NCI-H1092 treated with DMSO at 0.1 percent for 48 hours (cell line): Measurements from ENCODE around the gene ITPRIP.

Experiments used
- DNase-seq: peaks from one replicate; lab custom pipeline; 2025; lab: John Stamatoyannopoulos, UW

ITPRIP gene

GRCh38 chr10:104307576-104308438, 30.5 kb downstream of the ITPRIP start:
- DNase-seq: no peak

- DNase-seq: no peak
Measured at GRCh38 chr10:104306897-104307296, 31.4 kb downstream of the ITPRIP start.

GRCh38 chr10:104304927-104305326, 33.3 kb downstream of the ITPRIP start:
- no peak for DNase-seq

- no peak for DNase-seq
Measured at GRCh38 chr10:104304356-104304745, 33.9 kb downstream of the ITPRIP start.

GRCh38 chr10:104303594-104304355, 34.5 kb downstream of the ITPRIP start:
- DNase-seq: no peak

DNA sequence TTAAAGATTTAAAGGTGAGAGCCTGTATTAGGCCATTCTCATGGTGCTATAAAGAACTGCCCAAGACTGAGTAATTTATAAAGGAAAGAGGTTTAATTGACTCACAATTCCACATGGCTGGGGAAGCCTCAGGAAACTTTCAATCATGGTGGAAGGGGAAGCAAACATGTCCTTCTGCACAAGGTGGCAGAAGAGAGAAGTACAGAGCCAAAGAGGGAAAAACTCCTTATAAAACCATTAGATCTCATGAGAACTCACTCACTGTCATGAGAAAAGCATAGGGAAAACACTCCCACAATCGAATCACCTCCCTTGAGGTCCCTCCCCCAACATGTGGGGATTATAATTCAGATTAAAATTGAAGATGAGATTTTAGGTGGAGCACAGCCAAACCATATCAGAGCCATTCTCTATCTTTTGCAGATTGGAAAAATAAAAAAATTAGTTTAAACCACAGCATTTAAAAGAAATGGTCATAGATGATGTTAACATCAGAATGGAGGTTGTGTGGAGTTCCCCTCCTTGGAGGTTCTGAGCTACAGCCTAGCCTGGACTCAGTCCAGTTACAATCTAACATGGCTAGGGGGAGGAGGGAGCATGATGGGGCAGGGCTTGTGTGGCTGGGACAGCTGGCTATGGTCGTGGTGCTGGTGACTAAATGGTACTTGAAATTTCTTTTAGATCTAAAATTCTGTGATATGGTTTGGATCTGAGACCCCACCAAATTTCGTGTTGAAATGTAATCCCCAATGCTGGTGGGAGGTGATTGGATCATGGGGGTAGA, 36.2 kb downstream of the ITPRIP start:
- no peak for DNase-seq

GRCh38 chr10:104300736-104301292, 37.5 kb downstream of the ITPRIP start:
- DNase-seq: peak; percentile 84

GRCh38 chr10:104300002-104300735, 38.1 kb downstream of the ITPRIP start:
- DNase-seq: no peak

DNA sequence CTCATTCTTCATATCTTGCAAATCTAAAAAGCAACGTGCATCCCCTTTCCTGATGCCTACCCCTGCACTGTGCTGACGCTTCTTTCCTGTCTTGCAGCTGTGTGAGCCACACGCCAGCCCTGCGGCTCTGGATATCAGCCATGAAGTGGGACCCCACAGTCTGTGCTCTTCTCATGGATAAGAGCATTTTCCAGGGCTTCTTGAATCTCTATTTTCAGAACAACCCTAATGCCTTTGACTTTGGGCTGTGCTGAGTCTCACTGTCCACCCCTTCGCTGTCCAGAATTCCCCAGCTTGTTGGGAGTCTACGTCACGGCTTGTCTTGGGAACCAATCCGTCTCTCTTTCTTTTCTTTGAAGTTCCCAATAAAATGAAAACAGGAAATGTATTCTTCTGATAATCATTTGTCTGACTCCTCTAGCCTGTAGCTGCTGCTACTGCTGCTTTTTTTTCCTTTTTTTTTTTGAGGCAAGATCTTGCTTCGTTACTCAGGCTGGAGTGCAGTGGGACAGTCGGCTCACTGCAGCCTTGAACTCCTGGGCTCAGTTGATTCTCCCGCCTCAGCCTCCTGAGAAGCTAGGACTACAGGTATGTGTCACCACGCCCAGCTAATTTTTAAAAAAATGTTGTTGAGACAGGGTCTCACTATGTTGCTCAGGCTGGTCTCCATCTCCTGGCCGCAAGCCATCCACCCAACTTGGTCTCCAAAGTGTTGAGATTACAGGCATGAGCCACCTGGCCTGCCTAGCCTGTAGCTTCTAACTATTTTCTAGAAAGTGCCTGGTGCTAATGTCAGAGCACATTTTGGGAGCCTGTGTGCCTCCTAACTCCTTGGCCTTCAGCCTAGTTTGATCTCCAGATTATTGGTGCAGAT, 39.0 kb downstream of the ITPRIP start:
- no peak for DNase-seq

GRCh38 chr10:104297697-104298660, 40.3 kb downstream of the ITPRIP start:
- DNase-seq: no peak

DNA sequence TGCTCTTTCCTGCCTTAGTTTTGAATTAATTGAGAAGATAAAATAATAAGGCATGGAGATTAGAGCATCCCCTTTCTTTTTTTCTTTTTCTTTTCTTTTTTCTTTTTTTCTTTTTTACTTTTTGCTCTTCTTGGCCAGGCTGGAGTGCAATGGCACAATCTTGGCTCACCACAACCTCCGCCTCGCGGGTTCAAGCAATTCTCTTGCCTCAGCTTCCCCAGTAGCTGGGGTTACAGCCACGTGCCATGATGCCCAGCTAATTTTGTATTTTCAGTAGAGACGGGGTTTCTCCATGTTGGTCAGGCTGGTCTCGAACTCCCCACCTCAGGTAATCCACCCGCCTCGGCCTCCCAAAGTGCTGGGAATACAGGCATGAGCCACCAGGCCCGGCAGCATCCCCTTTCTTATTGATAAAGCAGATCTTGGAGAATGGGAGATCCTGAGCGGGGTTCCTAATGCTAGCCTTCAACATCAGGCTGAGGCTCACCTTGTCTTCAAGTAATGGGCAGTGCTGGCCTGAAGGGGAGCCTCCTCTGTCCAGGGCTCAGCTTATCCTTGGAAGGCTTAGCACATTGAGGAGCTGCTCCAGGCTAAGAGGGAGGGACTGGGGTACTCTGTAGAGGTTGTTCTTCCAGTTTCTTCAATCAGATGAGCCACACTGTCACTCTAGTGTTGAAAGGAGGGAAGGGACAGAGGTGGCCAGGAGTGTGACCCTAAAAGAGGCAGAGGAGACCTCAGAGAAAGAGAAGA, 41.4 kb downstream of the ITPRIP start:
- no peak for DNase-seq

DNA sequence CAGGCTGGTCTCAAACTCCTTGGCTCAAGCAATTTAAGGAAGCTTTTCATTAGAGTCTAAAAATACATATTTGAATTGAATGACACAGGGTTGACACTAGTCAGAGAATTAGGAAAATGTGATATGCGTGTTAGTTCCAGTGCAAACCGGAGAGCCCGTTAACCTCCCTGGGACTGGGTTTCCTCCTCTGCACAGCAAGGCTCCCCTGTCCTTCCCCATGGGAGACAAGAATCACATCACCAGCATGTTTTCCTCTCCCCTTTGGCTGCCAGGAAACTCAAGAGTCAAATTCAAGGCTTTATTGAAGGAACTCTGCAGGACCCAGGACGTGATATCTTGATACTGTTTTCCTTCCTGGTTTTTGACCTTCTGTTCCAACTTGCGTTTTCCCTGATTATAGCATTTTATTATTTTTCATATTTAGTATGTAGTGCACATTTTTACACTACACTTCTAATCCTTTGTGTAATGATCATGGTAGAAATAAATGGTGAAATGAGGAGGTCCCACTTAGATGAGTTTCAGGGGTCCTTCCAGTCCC, 44.4 kb downstream of the ITPRIP start:
- DNase-seq: no peak

GRCh38 chr10:104293011-104293410, 45.3 kb downstream of the ITPRIP start:
- DNase-seq: no peak

- DNase-seq: peak; percentile 79
Measured at GRCh38 chr10:104291439-104291951, 46.8 kb downstream of the ITPRIP start.

- no peak for DNase-seq
Measured at GRCh38 chr10:104288355-104288754, 49.9 kb downstream of the ITPRIP start.

DNA sequence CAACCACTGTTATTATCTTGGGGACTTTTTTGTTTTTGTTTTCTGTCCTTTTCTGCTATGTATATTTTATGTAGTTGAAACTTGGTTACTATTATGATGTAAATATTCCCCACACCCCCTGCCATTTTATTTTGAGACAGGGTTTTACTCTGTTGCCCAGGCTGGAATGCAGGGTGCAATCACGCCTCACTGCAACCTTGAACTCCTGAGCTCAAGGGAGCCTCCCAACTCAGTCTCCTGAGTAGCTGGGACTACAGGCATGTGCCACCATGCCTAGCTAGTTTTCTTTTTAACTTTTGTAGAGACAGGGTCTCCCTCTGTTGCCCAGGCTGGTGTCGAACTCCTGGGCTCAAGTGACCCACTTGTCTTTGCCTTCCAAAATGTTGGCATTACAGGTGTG, 51.3 kb downstream of the ITPRIP start:
- DNase-seq: no peak

GRCh38 chr10:104284846-104285245, 53.4 kb downstream of the ITPRIP start:
- no peak for DNase-seq

DNA sequence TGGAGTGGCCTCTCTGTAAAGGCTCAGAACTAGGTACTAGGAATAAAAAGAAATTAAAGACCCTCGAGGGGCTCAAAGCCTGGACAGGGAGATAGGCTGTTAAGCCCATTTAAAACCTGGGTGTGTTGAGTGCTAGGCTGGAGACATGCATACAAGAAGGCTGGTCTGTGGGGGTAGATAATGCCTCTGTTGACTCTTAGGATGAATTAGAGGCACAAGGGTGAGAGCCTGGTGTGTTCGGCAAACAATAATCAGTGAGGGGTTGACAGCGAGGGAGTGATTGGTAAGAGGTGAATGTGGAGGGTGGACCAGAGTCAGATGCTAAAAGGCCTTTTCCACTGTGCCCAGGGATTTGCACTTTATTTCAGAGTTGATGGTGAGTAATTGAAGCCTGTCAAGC, 56.6 kb downstream of the ITPRIP start:
- DNase-seq: peak; percentile 21
